PC-3 (cell line): ENCODE results near the gene BCAS3.

Source experiments
- CTCF ChIP-seq: fragments of 300-600 bp; sonication (generic); conservative IDR thresholded peaks from 2 replicates; pipeline ENCODE4 v1.5.1; 2017; ENCODE audit warnings: antibody characterized with exemption, low read depth, mild to moderate bottlenecking, low read length
- EZH2 ChIP-seq: fragments of 300-600 bp; sonication (generic); IDR thresholded peaks from one replicate; pipeline ENCODE4 v1.6.1; 2017; ENCODE audit warnings: antibody characterized with exemption, mild to moderate bottlenecking, low read length; ENCODE audit not compliant: unreplicated experiment

GRCh38 chr17:60743282-60743681 is 65.6 kb downstream of the BCAS3 start:
- TF ChIP-seq CTCF (no peak), EZH2 (no peak)
